Ovary (tissue), 9 donors: ENCODE results near the gene TMEM63C. TPM values are rescaled to one million over a fixed set of nuclear protein-coding genes. Genes with fewer than 3 reads are reported as not detected.
"Not testable (repeated sequence)": the region's sequence is repeated elsewhere in the genome, so short reads cannot be mapped to it uniquely, and the experiment has no call there.

Experiments
- DNase-seq, 5 donors: peaks; one replicate each; pipeline ENCODE4 v3.0.0-alpha.2; 2019 to 2020
- H3K27ac ChIP-seq, 2 donors: fragments of 200-600 bp; one replicate each; pipeline versions ENCODE4 v1.5.1 to v1.8.0; 2019 to 2022
- H3K27me3 ChIP-seq: fragments of 200-600 bp; one replicate; pipeline ENCODE4 v1.8.0; 2022
- H3K36me3 ChIP-seq: fragments of 200-600 bp; sonication (generic); one replicate; pipeline ENCODE4 v1.5.1; 2019
- H3K4me1 ChIP-seq: one replicate; pipeline ENCODE4 v1.8.1; 2013; ENCODE audit warnings: mild to moderate bottlenecking, moderate library complexity; ENCODE audit not compliant: insufficient read depth
- H3K4me3 ChIP-seq: fragments of 200-600 bp; sonication (generic); one replicate; pipeline ENCODE4 v1.5.1; 2017
- H3K9me3 ChIP-seq, 2 donors: fragments of 200-600 bp in 1 of 2; sonication (generic) in 1 of 2; one replicate each; pipeline versions ENCODE4 v1.5.1 to v1.8.1; 2013 to 2019; ENCODE audit warnings: mild to moderate bottlenecking in 1 of 2, moderate library complexity in 1 of 2
- CTCF ChIP-seq, 3 donors: fragments of 450-650 bp in 2 of 3; fragments of 200-600 bp in 1 of 3; IDR thresholded peaks; one replicate each; pipeline versions ENCODE4 v1.5.1 to v1.8.0; 2016 to 2022; ENCODE audit warnings: antibody characterized with exemption in 3 of 3, mild to moderate bottlenecking in 1 of 3
- EP300 ChIP-seq: sonication (generic); formaldehyde crosslinking; IDR thresholded peaks from one replicate; pipeline ENCODE4 v1.6.1; 2017; ENCODE audit warnings: antibody characterized with exemption
- POLR2A ChIP-seq: fragments of 450-650 bp; IDR thresholded peaks from one replicate; pipeline ENCODE4 v1.6.1; 2017; ENCODE audit warnings: antibody characterized with exemption, mild to moderate bottlenecking, moderate library complexity
- WGBS, 3 donors: extraction: QIAGEN DNeasy Blood & Tissue Kit in 1 of 3; methylation state at CpG; one replicate each; pipeline versions ENCODE4 v1.1.5 to v1.1.7; 2013 to 2017; 5-methylcytosine and 5-hydroxymethylcytosine counted together
- intact Hi-C, 4 donors: fragments of 100-400 bp; cut with DNase I; formaldehyde crosslinking; loops; one replicate each; pipeline versions ENCODE4 v1.11.0 to v1.15.1; 2022 to 2023
- polyA plus RNA-seq, 2 donors: library from polyadenylated mRNA; stranded (reverse); fragments of 200-250 nt in 1 of 2; fragments of 350-450 nt in 1 of 2; fragmentation: Illumina TruSeq in 1 of 2; extraction: RNeasy Lipid Tissue Mini Kit (QIAGEN cat#74804) in 1 of 2; gene quantifications; one replicate each; pipeline ENCODE4 v1.2.3, GENCODE V29; 2013 to 2014
- total RNA-seq, 7 donors: library from RNA; depleted of rRNA in 2 of 7; stranded (reverse); fragments of >200 nt in 2 of 7; fragmentation: NEBNext Ultra II Directional in 3 of 7; extraction: Animal tissue kit (Norgen Biotek cat#: 25700) in 3 of 7; gene quantifications; one replicate each; pipeline versions ENCODE4 v1.1.0 to v1.2.4, GENCODE V29; 2016 to 2023
- donor health status: DM: no; HTN: no; CAD: no; lungs with moderate emphysema.
- donor health status: DM: no; HTN: no; CAD: no.
- donor health status: Bipolar disorder and iron deficiency.
- donor health status: DM: yes; HTN: yes; CAD: no.
- donor health status: DM: no; HTN: no; CAD: no.
- donor health status: DM: yes; HTN: yes; CAD: no.

The TMEM63C gene
- total and polyA plus RNA-seq, 9 donors, result 0.16 to 1.7 (median 0.25) TPM; not detected in 1

- Histone ChIP-seq H3K36me3 (no peaks in the 10 kb centered on the region), H3K4me3 (no peak overlapping the region), H3K27me3 (no peaks in the 10 kb centered on the region), H3K9me3 (no peaks in the 10 kb centered on the region), H3K27ac (no peak overlapping the region), H3K4me1 (no peaks in the 10 kb centered on the region)
- DNase-seq, result no peak
- intact Hi-C loops, result no loop called here
- 85 to 89% (median 85%) methylated on average over 12 of the region's 12 CpGs for WGBS, 3 donors
- TF ChIP-seq EP300, result no peak
- no peak for TF ChIP-seq CTCF (IDR thresholded peaks at IDR 0.05)
- TF ChIP-seq POLR2A, result no peak
Observed at GRCh38 chr14:77276959-77277358, 95.4 kb downstream of the TMEM63C start.

DNA sequence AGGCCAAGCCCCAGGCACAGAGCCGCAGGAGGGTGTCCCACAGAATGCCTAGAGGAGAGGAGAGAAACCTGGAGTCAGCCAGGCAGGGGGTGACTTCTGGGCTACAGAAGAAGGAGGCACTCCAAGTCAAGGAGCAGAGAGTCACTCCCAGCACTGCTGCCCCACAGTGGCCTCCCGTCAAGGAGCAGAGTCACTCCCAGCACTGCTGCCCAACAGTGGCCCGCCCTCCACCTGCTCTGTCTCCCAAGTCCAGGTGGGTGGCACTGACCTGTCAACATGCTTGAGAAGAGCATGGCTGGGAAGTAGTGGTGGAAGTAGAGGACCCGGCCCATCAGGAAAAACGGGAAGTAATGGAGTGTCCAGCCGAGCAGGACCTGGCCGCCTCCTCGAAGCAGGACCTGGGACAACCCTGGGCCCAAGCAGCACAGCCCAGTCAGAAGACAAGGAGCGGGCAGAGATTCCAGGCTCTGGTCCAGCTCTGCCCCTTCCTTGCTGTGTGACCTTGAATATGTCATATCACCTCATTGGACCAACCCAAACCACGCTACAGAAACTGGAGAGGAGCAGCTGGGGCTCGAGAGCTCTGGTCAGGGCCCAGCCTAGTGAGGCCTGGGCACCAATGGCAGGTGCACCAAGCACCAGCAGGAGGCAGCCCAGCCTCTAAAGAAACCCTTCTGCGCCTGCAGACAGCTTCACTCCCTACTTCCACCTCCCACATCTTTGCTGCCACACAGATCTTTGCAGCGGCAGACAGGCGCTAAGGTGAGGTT, 97.0 kb downstream of the TMEM63C start:
- no peak for DNase-seq
- WGBS, 3 donors, result 87 to 93% (median 93%) methylated on average over 14 of the region's 14 CpGs
- Histone ChIP-seq H3K9me3 (no peaks in the 10 kb centered on the region), H3K27me3 (no peaks in the 10 kb centered on the region), H3K4me3 (no peak overlapping the region), H3K27ac (no peak overlapping the region), H3K36me3 (no peaks in the 10 kb centered on the region), H3K4me1 (no peaks in the 10 kb centered on the region)
- intact Hi-C loops, result no loop called here
- TF ChIP-seq POLR2A (no peak), CTCF (IDR thresholded peaks at IDR 0.05) (no peak), EP300 (no peak)

DNA sequence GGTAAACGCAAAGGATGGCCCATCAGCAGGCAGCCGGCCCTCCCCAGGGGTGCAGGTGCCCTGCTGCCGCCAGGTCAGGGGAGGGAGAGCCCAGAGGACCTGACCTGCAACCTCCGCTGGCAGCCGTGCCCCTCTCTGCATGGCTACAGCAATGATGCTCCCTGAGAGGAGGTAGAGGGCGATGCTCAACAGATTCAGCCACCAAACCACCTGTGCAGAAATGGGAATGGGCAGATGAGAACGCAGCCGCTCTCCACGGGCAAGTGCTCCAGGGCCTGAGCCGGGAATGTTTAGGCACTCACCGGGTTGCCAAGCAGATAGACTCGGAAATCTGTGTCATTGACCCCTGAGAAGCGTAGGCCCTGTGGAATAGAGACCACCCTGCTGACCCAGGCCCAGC, 98.1 kb downstream of the TMEM63C start:
- Histone ChIP-seq H3K9me3 (no peaks in the 10 kb centered on the region), H3K36me3 (no peaks in the 10 kb centered on the region), H3K4me3 (no peak overlapping the region), H3K27ac (no peak overlapping the region), H3K27me3 (no peaks in the 10 kb centered on the region), H3K4me1 (no peaks in the 10 kb centered on the region)
- intact Hi-C loops, result loop anchor here in 1 of 4 donors (10.0 kb wide), 1 partner anchor 405 kb away; no protein-coding TSS in a partner anchor
- no peak for TF ChIP-seq CTCF (IDR thresholded peaks at IDR 0.05)
- no peak for TF ChIP-seq EP300
- no peak for TF ChIP-seq POLR2A
- no peak for DNase-seq
- 83 to 89% (median 86%) methylated on average over 13 of the region's 13 CpGs for WGBS, 3 donors

DNA sequence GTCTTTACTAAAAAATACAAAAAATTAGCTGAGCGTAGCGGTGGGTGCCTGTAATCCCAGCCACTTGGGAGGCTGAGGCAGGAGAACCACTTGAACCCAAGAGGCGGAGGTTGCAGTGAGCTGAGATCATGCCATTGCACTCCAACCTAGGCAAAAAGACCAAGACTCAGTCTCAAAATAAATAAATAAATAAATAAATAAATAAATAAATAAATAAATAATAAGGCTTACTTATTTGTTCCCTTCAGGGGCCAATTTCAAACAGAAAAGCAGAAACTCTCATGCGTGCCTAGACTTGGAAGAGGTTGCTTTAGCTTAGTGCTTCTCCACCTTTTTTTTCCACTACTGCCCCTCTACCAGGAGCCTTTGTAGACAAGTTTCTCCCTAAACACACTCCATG, 99.3 kb downstream of the TMEM63C start:
- not testable (repeated sequence) for H3K27ac ChIP-seq, H3K4me1 ChIP-seq, DNase-seq, H3K9me3 ChIP-seq, H3K27me3 ChIP-seq, H3K36me3 ChIP-seq, H3K4me3 ChIP-seq
- intact Hi-C loops, result loop anchor here in 1 of 4 donors (10.0 kb wide), 1 partner anchor 406 kb away; no protein-coding TSS in a partner anchor
- WGBS, 3 donors, result 95 to 99% (median 97%) methylated on average over 4 of the region's 4 CpGs

DNA sequence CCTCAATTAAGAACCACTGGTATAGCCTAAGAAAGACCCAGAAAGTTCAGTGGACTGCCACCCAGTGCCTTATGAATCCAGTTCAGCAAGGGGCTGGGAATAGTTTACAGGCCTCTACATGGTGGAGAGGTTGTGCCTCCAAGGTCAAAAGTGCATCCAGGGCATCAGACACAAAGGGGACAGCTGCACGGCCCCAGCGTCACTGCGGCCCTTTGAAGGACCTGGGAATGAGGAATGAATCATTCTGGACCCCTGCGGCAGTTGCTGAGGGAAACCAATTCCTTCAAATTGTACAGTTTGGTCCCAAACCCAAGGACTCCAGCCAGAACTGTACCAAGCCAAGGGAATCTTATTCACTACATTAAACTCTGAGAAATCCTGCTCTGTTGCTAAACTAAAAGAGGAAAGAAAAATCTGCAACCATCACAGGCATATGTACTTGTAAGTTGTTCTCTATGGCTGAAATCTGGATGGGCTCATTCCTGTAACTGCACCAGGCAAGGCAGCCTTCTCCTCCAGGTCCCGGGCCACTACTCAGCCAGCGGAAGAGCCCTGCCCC, 100.3 kb downstream of the TMEM63C start:
- intact Hi-C loops, result loop anchor here in 1 of 4 donors (10.0 kb wide), 1 partner anchor 407 kb away; no protein-coding TSS in a partner anchor
- H3K4me1 ChIP-seq, result no peaks in the 10 kb centered on the region
- no peaks in the 10 kb centered on the region for H3K36me3 ChIP-seq
- no peaks in the 10 kb centered on the region for H3K9me3 ChIP-seq
- WGBS, 3 donors, result 87 to 95% (median 88%) methylated on average over 6 of the region's 6 CpGs
- H3K27me3 ChIP-seq, result no peaks in the 10 kb centered on the region
- no peak for DNase-seq
- H3K4me3 ChIP-seq, result no peak overlapping the region
- H3K27ac ChIP-seq, result no peak overlapping the region
- TF ChIP-seq POLR2A (no peak), CTCF (IDR thresholded peaks at IDR 0.05) (no peak), EP300 (no peak)
